Right lobe of liver (tissue), 6 donors: Measurements from ENCODE around the gene NFYC. TPM values are rescaled to one million over a fixed set of nuclear protein-coding genes. Genes with fewer than 3 reads are reported as not detected.

Experiments used
- ATAC-seq, 4 donors: fragments of 200-7000 bp; cut with Tn5 transposase; one replicate each; pipeline ENCODE4 v1.9.1; 2020; ENCODE audit warnings: mild to moderate bottlenecking in 4 of 4, moderate library complexity in 4 of 4
- DNase-seq, 3 donors: peaks; one replicate each; pipeline ENCODE4 v3.0.0-alpha.2; 2020
- H3K27ac ChIP-seq, 3 donors: fragments of 200-600 bp; one replicate each; pipeline ENCODE4 v1.8.0; 2022
- H3K27me3 ChIP-seq, 2 donors: fragments of 200-600 bp; one replicate each; pipeline ENCODE4 v1.8.0; 2022
- H3K36me3 ChIP-seq, 4 donors: fragments of 200-600 bp; sonication (generic) in 1 of 4; one replicate each; pipeline versions ENCODE4 v1.5.1 to v1.8.0; 2017 to 2022; ENCODE audit warnings: control low read depth in 1 of 4
- H3K4me1 ChIP-seq, 4 donors: fragments of 200-600 bp; sonication (generic) in 1 of 4; one replicate each; pipeline versions ENCODE4 v1.5.1 to v1.8.0; 2017 to 2022; ENCODE audit warnings: control low read depth in 1 of 4
- H3K4me3 ChIP-seq, 3 donors: fragments of 200-600 bp; one replicate each; pipeline ENCODE4 v1.8.0; 2022
- H3K9me3 ChIP-seq, 4 donors: fragments of 200-600 bp; sonication (generic) in 1 of 4; one replicate each; pipeline versions ENCODE4 v1.5.1 to v1.8.0; 2017 to 2022; ENCODE audit warnings: control low read depth in 1 of 4
- POLR2A ChIP-seq: fragments of 450-650 bp; IDR thresholded peaks from one replicate; pipeline ENCODE4 v1.6.1; 2017; ENCODE audit warnings: antibody characterized with exemption, mild to moderate bottlenecking
- WGBS: methylation state at CpG from one replicate; pipeline ENCODE4 v1.1.6; 2018; ENCODE audit warnings: low coverage, low lambda C conversion rate; ENCODE audit not compliant: insufficient coverage; ENCODE audit errors: missing lambda C conversion rate; 5-methylcytosine and 5-hydroxymethylcytosine counted together
- intact Hi-C, 2 donors: fragments of 100-400 bp; cut with DNase I; formaldehyde crosslinking; loops; one replicate each; pipeline versions ENCODE4 v1.11.2 to v1.14.1; 2022
- total RNA-seq, 6 experiments: library from RNA; depleted of rRNA in 2 of 6; stranded (reverse); fragments of >200 nt in 2 of 6; fragmentation: NEBNext Ultra II Directional in 3 of 6; extraction: Animal tissue kit (Norgen Biotek cat#: 25700) in 3 of 6; gene quantifications; one replicate each; pipeline versions ENCODE4 v1.1.0 to v1.2.4, GENCODE V29; 2016 to 2023
- TF ChIP-seq, protein P1 (sequence below), 4 donors: fragments of 200-600 bp in 3 of 4; fragments of 450-650 bp in 1 of 4; IDR thresholded peaks; one replicate each; pipeline versions ENCODE4 v1.5.1 to v1.8.0; 2016 to 2022; ENCODE audit warnings: antibody characterized with exemption in 4 of 4, mild to moderate bottlenecking in 2 of 4
- donor health status: DM: no; HTN: yes; CAD: no.
- donor health status: DM: no; HTN: no; CAD: no.
- donor health status: DM: no; HTN: no; CAD: no.
- donor health status: DM: no; HTN: yes; CAD: no.
- donor health status: DM: no; HTN: yes; CAD: no.

NFYC gene
- total RNA-seq, 6 experiments from 2014 or later = 21.9 to 36.1 (median 28.1) TPM

DNA sequence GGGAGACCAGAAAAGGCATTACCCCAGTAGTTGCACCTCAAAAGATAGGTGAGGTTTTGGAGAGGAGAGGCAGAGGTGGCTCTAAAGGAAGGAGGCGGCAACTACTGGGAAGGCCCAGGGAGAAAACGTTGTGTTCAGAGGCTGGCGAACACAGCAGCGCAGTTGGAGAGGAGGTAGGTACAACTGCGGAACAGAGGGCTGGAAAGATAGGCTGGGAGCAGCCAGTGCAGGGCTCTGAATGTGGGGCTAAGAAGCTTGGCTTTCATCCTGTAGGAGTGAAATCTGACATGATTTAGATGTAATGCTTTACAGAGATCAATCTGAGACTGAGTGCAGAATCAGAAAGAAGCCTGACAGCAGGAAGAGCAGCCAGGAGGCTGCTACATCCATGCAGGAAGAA, 39.0 kb upstream of the NFYC start:
- Histone ChIP-seq H3K36me3 (no peaks in the 10 kb centered on the region), H3K9me3 (no peaks in the 10 kb centered on the region), H3K4me1 (no peaks in the 10 kb centered on the region), H3K4me3 (no peak overlapping the region), H3K27me3 (no peaks in the 10 kb centered on the region), H3K27ac (no peak overlapping the region)
- DNase-seq (no peak), ATAC-seq (no peak)
- TF ChIP-seq POLR2A = no peak
- TF ChIP-seq, protein P1, sequence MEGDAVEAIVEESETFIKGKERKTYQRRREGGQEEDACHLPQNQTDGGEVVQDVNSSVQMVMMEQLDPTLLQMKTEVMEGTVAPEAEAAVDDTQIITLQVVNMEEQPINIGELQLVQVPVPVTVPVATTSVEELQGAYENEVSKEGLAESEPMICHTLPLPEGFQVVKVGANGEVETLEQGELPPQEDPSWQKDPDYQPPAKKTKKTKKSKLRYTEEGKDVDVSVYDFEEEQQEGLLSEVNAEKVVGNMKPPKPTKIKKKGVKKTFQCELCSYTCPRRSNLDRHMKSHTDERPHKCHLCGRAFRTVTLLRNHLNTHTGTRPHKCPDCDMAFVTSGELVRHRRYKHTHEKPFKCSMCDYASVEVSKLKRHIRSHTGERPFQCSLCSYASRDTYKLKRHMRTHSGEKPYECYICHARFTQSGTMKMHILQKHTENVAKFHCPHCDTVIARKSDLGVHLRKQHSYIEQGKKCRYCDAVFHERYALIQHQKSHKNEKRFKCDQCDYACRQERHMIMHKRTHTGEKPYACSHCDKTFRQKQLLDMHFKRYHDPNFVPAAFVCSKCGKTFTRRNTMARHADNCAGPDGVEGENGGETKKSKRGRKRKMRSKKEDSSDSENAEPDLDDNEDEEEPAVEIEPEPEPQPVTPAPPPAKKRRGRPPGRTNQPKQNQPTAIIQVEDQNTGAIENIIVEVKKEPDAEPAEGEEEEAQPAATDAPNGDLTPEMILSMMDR (IDR thresholded peaks at IDR 0.05) = no peak
- intact Hi-C loops = no loop called here
- 78% methylated on average over 5 of the region's 5 CpGs for WGBS

DNA sequence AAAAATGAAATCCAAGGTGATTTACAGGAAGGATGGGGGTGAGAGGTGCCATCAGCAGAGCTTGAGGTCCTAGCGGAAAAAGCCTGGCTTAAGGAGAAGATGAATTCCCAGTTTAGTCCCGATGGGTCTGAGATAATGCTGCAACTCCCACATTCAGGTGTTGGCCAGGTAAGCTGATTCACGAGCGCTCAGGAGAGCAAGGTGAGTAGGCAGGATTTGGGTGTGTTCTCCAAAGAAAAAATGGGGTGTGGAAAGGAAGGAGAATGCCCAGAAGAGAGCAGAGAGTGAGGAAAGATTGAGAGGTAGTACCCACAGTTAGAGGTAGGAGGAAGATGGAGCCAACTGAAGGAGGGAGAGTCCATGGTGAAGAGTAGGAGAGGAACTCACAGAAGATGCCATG, 38.5 kb upstream of the NFYC start:
- ATAC-seq (no peak), DNase-seq (no peak)
- Histone ChIP-seq H3K4me1 (no peaks in the 10 kb centered on the region), H3K36me3 (no peaks in the 10 kb centered on the region), H3K27me3 (no peaks in the 10 kb centered on the region), H3K27ac (no peak overlapping the region), H3K4me3 (no peak overlapping the region), H3K9me3 (no peaks in the 10 kb centered on the region)
- 85% methylated on average over 4 of the region's 4 CpGs for WGBS
- intact Hi-C loops = no loop called here
- TF ChIP-seq POLR2A = no peak
- TF ChIP-seq, protein P1 (IDR thresholded peaks at IDR 0.05) = no peak

DNA sequence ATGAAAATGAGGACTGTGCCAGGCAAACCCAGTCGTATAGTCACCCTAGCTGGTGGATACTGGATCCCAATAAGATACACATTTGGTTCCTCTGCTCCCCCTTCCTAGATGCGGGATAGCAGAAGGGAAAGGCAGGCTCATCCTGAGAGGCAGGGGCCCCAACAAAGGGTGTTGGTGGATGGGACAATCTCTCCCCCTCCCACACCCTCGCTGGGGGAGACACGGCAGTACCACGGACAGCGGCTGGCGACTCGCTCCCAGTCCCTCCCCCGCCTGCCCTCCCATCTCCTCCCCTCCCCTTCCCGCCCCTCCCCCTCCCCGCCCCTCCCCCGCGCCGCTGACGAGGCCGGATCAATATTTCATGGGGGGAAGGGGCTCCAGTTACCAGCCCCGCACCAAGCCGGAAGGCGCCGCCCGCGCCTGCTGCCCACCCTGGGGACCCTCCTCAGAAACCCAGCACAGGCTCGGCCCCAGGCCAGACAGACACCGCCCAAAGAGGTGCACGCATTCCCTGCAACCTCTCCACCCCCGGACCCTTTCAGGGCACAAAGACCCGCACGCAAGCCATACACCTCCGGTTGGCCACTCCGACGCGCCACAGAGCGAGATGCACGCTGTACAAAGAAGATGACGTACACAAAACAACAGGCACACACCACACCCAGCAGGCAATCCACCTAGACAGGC, 37.5 kb upstream of the NFYC start:
- intact Hi-C loops = no loop called here
- Histone ChIP-seq H3K9me3 (no peaks in the 10 kb centered on the region), H3K36me3 (no peaks in the 10 kb centered on the region), H3K4me1 (no peaks in the 10 kb centered on the region), H3K27ac (no peak overlapping the region), H3K27me3 (no peaks in the 10 kb centered on the region), H3K4me3 (no peak overlapping the region)
- DNase-seq = no peak
- ATAC-seq = no peak
- TF ChIP-seq POLR2A = no peak
- TF ChIP-seq, protein P1 (IDR thresholded peaks at IDR 0.05) = no peak
- WGBS = 50% methylated on average over 6 of the region's 35 CpGs

DNA sequence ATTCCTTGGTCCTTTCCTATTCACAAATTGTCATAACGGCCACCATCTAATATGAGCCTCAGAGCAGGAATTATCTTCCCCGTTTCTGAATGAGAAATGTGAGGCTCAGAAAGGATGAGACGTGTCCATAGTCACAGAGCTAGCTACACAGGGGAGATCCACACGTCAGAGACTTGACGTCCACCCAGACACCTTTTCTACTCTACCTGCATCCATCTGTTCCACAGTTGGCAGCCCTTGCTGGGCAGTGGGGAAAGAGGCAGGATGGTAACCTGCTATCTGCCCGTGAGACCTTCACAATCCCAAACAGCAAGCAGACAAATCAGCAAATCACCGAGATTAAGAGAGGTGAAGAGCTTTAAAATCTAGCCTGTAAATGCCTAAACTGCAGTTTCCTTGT, 34.5 kb upstream of the NFYC start:
- no peak for ATAC-seq
- H3K4me1 ChIP-seq = no peaks in the 10 kb centered on the region
- H3K9me3 ChIP-seq = no peaks in the 10 kb centered on the region
- DNase-seq = no peak
- intact Hi-C loops = no loop called here
- no peak overlapping the region for H3K4me3 ChIP-seq
- WGBS = 55% methylated on average over 4 of the region's 7 CpGs
- TF ChIP-seq, protein P1 (IDR thresholded peaks at IDR 0.05) = no peak
- TF ChIP-seq POLR2A = no peak
- H3K36me3 ChIP-seq = no peaks in the 10 kb centered on the region
- H3K27me3 ChIP-seq = no peaks in the 10 kb centered on the region
- H3K27ac ChIP-seq = no peak overlapping the region
